Astrocyte (in vitro differentiated cells and primary cell): ENCODE measurements around the gene TMEM30A. TPM values are rescaled to one million over a fixed set of nuclear protein-coding genes. Genes with fewer than 3 reads are reported as not detected.

Experiments
- DNase-seq: peaks from one replicate; pipeline ENCODE4 v3.0.0-alpha.2; 2010; ENCODE audit warnings: low read depth
- FAIRE-seq: peaks from 2 replicates; lab custom pipeline; 2011; peaks lifted over from hg19 to GRCh38; lab: Jason Lieb, UNC
- H2AFZ ChIP-seq: 2 replicates; pipeline ENCODE4 v1.6.0; 2012; ENCODE audit warnings: low read depth, low read length, inconsistent platforms
- H3K27ac ChIP-seq: 2 replicates; pipeline ENCODE4 v1.5.1; 2011; ENCODE audit warnings: low read depth, low read length, inconsistent platforms
- H3K27me3 ChIP-seq: 2 replicates; pipeline ENCODE4 v1.6.0; 2011; ENCODE audit warnings: low read length, inconsistent platforms; ENCODE audit not compliant: insufficient read depth
- H3K36me3 ChIP-seq: 2 replicates; pipeline ENCODE4 v1.5.1; 2011; ENCODE audit warnings: low read length, inconsistent platforms; ENCODE audit not compliant: insufficient read depth
- H3K4me1 ChIP-seq: 2 replicates; pipeline ENCODE4 v1.5.1; 2011; ENCODE audit warnings: low read length, inconsistent platforms; ENCODE audit not compliant: insufficient read depth
- H3K4me2 ChIP-seq: 2 replicates; pipeline ENCODE4 v1.6.0; 2012; ENCODE audit warnings: low read length, inconsistent platforms
- H3K4me3 ChIP-seq: 2 replicates; pipeline ENCODE4 v1.5.1; 2011; ENCODE audit warnings: low read depth, mild to moderate bottlenecking, low read length, inconsistent platforms; ENCODE audit not compliant: insufficient read depth
- H3K79me2 ChIP-seq: 2 replicates; pipeline ENCODE4 v1.6.0; 2012; ENCODE audit warnings: mild to moderate bottlenecking, low read length, inconsistent platforms; ENCODE audit not compliant: insufficient read depth
- H3K9ac ChIP-seq: 2 replicates; pipeline ENCODE4 v1.6.0; 2012; ENCODE audit warnings: mild to moderate bottlenecking, low read length, inconsistent platforms
- H3K9me3 ChIP-seq: 2 replicates; pipeline ENCODE4 v1.5.1; 2012; ENCODE audit warnings: low read depth, mild to moderate bottlenecking, low read length, inconsistent platforms; ENCODE audit not compliant: insufficient read depth
- H4K20me1 ChIP-seq: 2 replicates; pipeline ENCODE4 v1.6.0; 2012; ENCODE audit warnings: low read length, inconsistent platforms; ENCODE audit not compliant: insufficient read depth
- H3K27ac Mint-ChIP-seq: one replicate; pipeline ENCODE4 v1.8.0; 2021; ENCODE audit warnings: mild to moderate bottlenecking, mixed read lengths; ENCODE audit not compliant: unreplicated experiment
- H3K27me3 Mint-ChIP-seq: one replicate; pipeline ENCODE4 v1.8.0; 2021; ENCODE audit warnings: low read depth, mixed read lengths; ENCODE audit not compliant: unreplicated experiment
- H3K36me3 Mint-ChIP-seq: one replicate; pipeline ENCODE4 v1.8.0; 2021; ENCODE audit warnings: low read depth, mixed read lengths; ENCODE audit not compliant: unreplicated experiment
- H3K4me1 Mint-ChIP-seq: one replicate; pipeline ENCODE4 v1.8.0; 2021; ENCODE audit warnings: low read depth, mixed read lengths; ENCODE audit not compliant: unreplicated experiment
- H3K4me3 Mint-ChIP-seq: one replicate; pipeline ENCODE4 v1.8.0; 2021; ENCODE audit warnings: mild to moderate bottlenecking, moderate library complexity, mixed read lengths; ENCODE audit not compliant: unreplicated experiment
- H3K9me3 Mint-ChIP-seq: one replicate; pipeline ENCODE4 v1.8.0; 2021; ENCODE audit warnings: mild to moderate bottlenecking, mixed read lengths; ENCODE audit not compliant: unreplicated experiment
- CTCF ChIP-seq: IDR thresholded peaks from 2 replicates; pipeline ENCODE4 v1.5.1; 2011; ENCODE audit warnings: low read depth, mild to moderate bottlenecking, inconsistent platforms, low read length, moderate library complexity; ENCODE audit not compliant: insufficient read depth
- EZH2 ChIP-seq: IDR thresholded peaks from 2 replicates; pipeline ENCODE4 v1.6.1; 2012; ENCODE audit warnings: mild to moderate bottlenecking, low read length, inconsistent platforms; ENCODE audit not compliant: insufficient read depth
- total RNA-seq: library from RNA; stranded (reverse); gene quantifications from 2 replicates; pipeline ENCODE4 v1.2.1, GENCODE V29; 2021

Gene TMEM30A
- total RNA-seq, 1 donor from 2014 or later: 166 TPM

- no peaks in the 10 kb centered on the region for H3K36me3 Mint-ChIP-seq
- FAIRE-seq (no peak), DNase-seq (no peak)
- H3K4me3 ChIP-seq: no peak overlapping the region
- TF ChIP-seq CTCF (no peak), EZH2 (no peak)
- H3K4me2 ChIP-seq: no peak overlapping the region
- H2AFZ ChIP-seq: no peak overlapping the region
- no peaks in the 10 kb centered on the region for H3K9me3 ChIP-seq
- H3K27ac Mint-ChIP-seq: no peak overlapping the region
- H3K9me3 Mint-ChIP-seq: no peaks in the 10 kb centered on the region
- H3K4me3 Mint-ChIP-seq: no peak overlapping the region
- H3K27ac ChIP-seq: no peak overlapping the region
- no peaks in the 10 kb centered on the region for H3K27me3 Mint-ChIP-seq
- H3K79me2 ChIP-seq: no peaks in the 10 kb centered on the region
- H3K4me1 Mint-ChIP-seq: no peaks in the 10 kb centered on the region
- no peaks in the 10 kb centered on the region for H3K27me3 ChIP-seq
- H3K9ac ChIP-seq: no peak overlapping the region
- H4K20me1 ChIP-seq: no peaks in the 10 kb centered on the region
- no peaks in the 10 kb centered on the region for H3K36me3 ChIP-seq
- no peaks in the 10 kb centered on the region for H3K4me1 ChIP-seq
These were observed 23.8 kb upstream of the TMEM30A start for GRCh38 chr6:75308250-75308988.

- Histone ChIP-seq H3K4me2 (no peak overlapping the region), H3K9me3 (no peaks in the 10 kb centered on the region), H4K20me1 (no peaks in the 10 kb centered on the region), H3K36me3 (no peaks in the 10 kb centered on the region), H3K27ac (no peak overlapping the region), H2AFZ (no peak overlapping the region), H3K4me1 (no peaks in the 10 kb centered on the region), H3K27me3 (no peaks in the 10 kb centered on the region), H3K4me3 (no peak overlapping the region), H3K9ac (no peak overlapping the region), H3K79me2 (no peaks in the 10 kb centered on the region)
- no peaks in the 10 kb centered on the region for H3K36me3 Mint-ChIP-seq
- H3K9me3 Mint-ChIP-seq: no peaks in the 10 kb centered on the region
- FAIRE-seq (no peak), DNase-seq (no peak)
- no peaks in the 10 kb centered on the region for H3K4me1 Mint-ChIP-seq
- H3K27me3 Mint-ChIP-seq: no peaks in the 10 kb centered on the region
- no peak overlapping the region for H3K27ac Mint-ChIP-seq
- H3K4me3 Mint-ChIP-seq: no peak overlapping the region
- TF ChIP-seq CTCF (no peak), EZH2 (no peak)
These were observed 22.9 kb upstream of the TMEM30A start for GRCh38 chr6:75307364-75308004.

- no peak overlapping the region for H3K27ac Mint-ChIP-seq
- no peaks in the 10 kb centered on the region for H3K9me3 Mint-ChIP-seq
- TF ChIP-seq CTCF (no peak), EZH2 (no peak)
These were observed 21.5 kb upstream of the TMEM30A start for GRCh38 chr6:75306064-75306463.

More at GRCh38 chr6:75306064-75306463, 21.5 kb upstream of the TMEM30A start:
- no peak overlapping the region for H2AFZ ChIP-seq
- no peaks in the 10 kb centered on the region for H3K4me1 Mint-ChIP-seq
- no peaks in the 10 kb centered on the region for H3K9me3 ChIP-seq
- no peaks in the 10 kb centered on the region for H3K36me3 Mint-ChIP-seq
- no peaks in the 10 kb centered on the region for H3K27me3 Mint-ChIP-seq
- H3K36me3 ChIP-seq: no peaks in the 10 kb centered on the region
- no peak overlapping the region for H3K4me3 Mint-ChIP-seq
- no peaks in the 10 kb centered on the region for H4K20me1 ChIP-seq
- H3K27ac ChIP-seq: no peak overlapping the region
- H3K9ac ChIP-seq: no peak overlapping the region
- FAIRE-seq: no peak
- no peak overlapping the region for H3K4me2 ChIP-seq
- H3K4me3 ChIP-seq: no peak overlapping the region
- no peaks in the 10 kb centered on the region for H3K79me2 ChIP-seq
- H3K4me1 ChIP-seq: no peaks in the 10 kb centered on the region
- H3K27me3 ChIP-seq: no peaks in the 10 kb centered on the region
- DNase-seq: no peak
